A549 treated with CpdA at 1 μM for 4 hours (cell line): ENCODE data around the gene ANKRD10. TPM values are rescaled to one million over a fixed set of nuclear protein-coding genes. Genes with fewer than 3 reads are reported as not detected.

Experiments
- total RNA-seq: library from RNA; stranded (reverse); fragments of 200-300 nt; extraction: Qiagen RNA extraction; gene quantifications from 5 replicates; pipeline ENCODE4 v1.2.3, GENCODE V29; 2022; ENCODE audit warnings: low read depth

ANKRD10 gene
- 48.1 to 65.9 TPM (median 55.4 TPM) in 5 replicates for total RNA-seq

GRCh38 chr13:110915057-110915873 lies at the start of gene ANKRD10:
TSS of gene ANKRD10 (minus strand) at chr13:110915069. CDS start at chr13:110914934, 135 bp downstream.

Other genes starting within 250 kb of the ANKRD10 start
- gene CARS2, start 209.0 kb downstream of the ANKRD10 start, total RNA-seq, result 43.8 to 63.3 TPM (median 56.6 TPM) in 5 replicates
- 9.0 to 13.9 TPM (median 12.6 TPM) in 5 replicates for gene ING1, start 201.4 kb downstream of the ANKRD10 start, total RNA-seq
- gene ARHGEF7, start 200.2 kb upstream of the ANKRD10 start, total RNA-seq, result 20.3 to 25.1 TPM (median 21.2 TPM) in 5 replicates